H9 (cell line): ENCODE data around the gene SLC47A1. TPM values are rescaled to one million over a fixed set of nuclear protein-coding genes. Genes with fewer than 3 reads are reported as not detected.

Source experiments
- DNase-seq: peaks from one replicate; pipeline ENCODE4 v3.0.0-alpha.2; 2017
- H2AFZ ChIP-seq: one replicate; pipeline ENCODE4 v1.6.1; 2013; ENCODE audit warnings: mild to moderate bottlenecking, low read length, control low read depth, moderate library complexity
- H2AK5ac ChIP-seq: 2 replicates; pipeline ENCODE4 v1.6.1; 2013; ENCODE audit warnings: low read length, control low read depth, mixed read lengths; ENCODE audit not compliant: insufficient read length
- H2BK120ac ChIP-seq: one replicate; pipeline ENCODE4 v1.6.1; 2013; ENCODE audit warnings: low read depth, mild to moderate bottlenecking, low read length, control low read depth, inconsistent platforms; ENCODE audit not compliant: poor library complexity, severe bottlenecking
- H2BK12ac ChIP-seq: 2 replicates; pipeline ENCODE4 v1.6.1; 2013; ENCODE audit warnings: low read length, control low read depth, mixed read lengths, low read depth; ENCODE audit not compliant: insufficient read length
- H2BK15ac ChIP-seq: 2 replicates; pipeline ENCODE4 v1.6.1; 2013; ENCODE audit warnings: low read depth, low read length, control low read depth
- H2BK20ac ChIP-seq: one replicate; pipeline ENCODE4 v1.6.1; 2013; ENCODE audit warnings: low read depth, mild to moderate bottlenecking, low read length, control low read depth, inconsistent platforms; ENCODE audit not compliant: poor library complexity, severe bottlenecking
- H2BK5ac ChIP-seq: 2 replicates; pipeline ENCODE4 v1.6.1; 2013; ENCODE audit warnings: low read length, control low read depth, mixed read lengths; ENCODE audit not compliant: insufficient read length
- H3K14ac ChIP-seq: 2 replicates; pipeline ENCODE4 v1.6.1; 2013; ENCODE audit warnings: low read length, control low read depth; ENCODE audit not compliant: insufficient read depth
- H3K18ac ChIP-seq: 2 replicates; pipeline ENCODE4 v1.6.1; 2013; ENCODE audit warnings: low read depth, mild to moderate bottlenecking, mixed read lengths, low read length, control low read depth; ENCODE audit not compliant: insufficient read length
- H3K23ac ChIP-seq: 2 replicates; pipeline ENCODE4 v1.6.1; 2013; ENCODE audit warnings: low read length, control low read depth, mixed read lengths, low read depth; ENCODE audit not compliant: insufficient read length
- H3K23me2 ChIP-seq: 2 replicates; pipeline ENCODE4 v1.6.1; 2013; ENCODE audit warnings: low read depth, mild to moderate bottlenecking, mixed read lengths, low read length, control low read depth; ENCODE audit not compliant: insufficient read length, poor library complexity, severe bottlenecking
- H3K27ac ChIP-seq: 2 replicates; pipeline ENCODE4 v1.5.1; 2013; ENCODE audit warnings: low read length, control low read depth, mixed read lengths, low read depth; ENCODE audit not compliant: insufficient read length
- H3K27me3 ChIP-seq: 2 replicates; pipeline ENCODE4 v1.6.1; 2013; ENCODE audit warnings: low read length, control low read depth, inconsistent platforms; ENCODE audit not compliant: insufficient read depth
- H3K4ac ChIP-seq: 2 replicates; pipeline ENCODE4 v1.6.1; 2013; ENCODE audit warnings: low read depth, mild to moderate bottlenecking, control low read depth, inconsistent platforms, low read length, moderate library complexity
- H3K4me1 ChIP-seq: 2 replicates; pipeline ENCODE4 v1.6.1; 2013; ENCODE audit warnings: low read length, control low read depth, inconsistent platforms; ENCODE audit not compliant: insufficient read depth
- H3K4me2 ChIP-seq: 2 replicates; pipeline ENCODE4 v1.6.1; 2013; ENCODE audit warnings: low read length, control low read depth, mixed read lengths; ENCODE audit not compliant: insufficient read length, insufficient read depth
- H3K56ac ChIP-seq: 2 replicates; pipeline ENCODE4 v1.6.1; 2013; ENCODE audit warnings: low read depth, mild to moderate bottlenecking, mixed read lengths, low read length, control low read depth; ENCODE audit not compliant: insufficient read length
- H3K79me1 ChIP-seq: 2 replicates; pipeline ENCODE4 v1.6.1; 2013; ENCODE audit warnings: low read depth, mild to moderate bottlenecking, moderate library complexity, low read length, control low read depth, inconsistent platforms; ENCODE audit not compliant: insufficient read depth, poor library complexity, severe bottlenecking
- H3K79me2 ChIP-seq: 2 replicates; pipeline ENCODE4 v1.6.1; 2013; ENCODE audit warnings: low read length, control low read depth, inconsistent platforms; ENCODE audit not compliant: insufficient read depth
- H3K9ac ChIP-seq: 2 replicates; pipeline ENCODE4 v1.6.1; 2013; ENCODE audit warnings: low read length, control low read depth, mixed read lengths; ENCODE audit not compliant: insufficient read length; ENCODE audit errors: extremely low read depth
- H3K9me3 ChIP-seq: one replicate; pipeline ENCODE4 v1.6.1; 2013; ENCODE audit warnings: low read depth, low read length, inconsistent platforms; ENCODE audit not compliant: control insufficient read depth
- H3T11ph ChIP-seq: one replicate; pipeline ENCODE4 v1.6.1; 2013; ENCODE audit warnings: mild to moderate bottlenecking, low read length, control low read depth, inconsistent platforms
- H4K20me1 ChIP-seq: one replicate; pipeline ENCODE4 v1.6.1; 2013; ENCODE audit not compliant: control insufficient read depth, insufficient read length, insufficient read depth
- H4K5ac ChIP-seq: 2 replicates; pipeline ENCODE4 v1.6.1; 2013; ENCODE audit warnings: low read depth, mild to moderate bottlenecking, mixed read lengths, low read length, control low read depth; ENCODE audit not compliant: insufficient read length
- H4K8ac ChIP-seq: replicated peaks from 2 replicates; pipeline ENCODE4 v1.6.1; 2013; ENCODE audit warnings: low read length, control low read depth, mixed read lengths, low read depth; ENCODE audit not compliant: insufficient read length
- H4K91ac ChIP-seq: 2 replicates; pipeline ENCODE4 v1.6.1; 2013; ENCODE audit warnings: low read depth, mild to moderate bottlenecking, moderate library complexity, mixed read lengths, low read length, control low read depth; ENCODE audit not compliant: insufficient read length
- H3K27ac Mint-ChIP-seq, 3 experiments: 2 replicates in 2 of 3; 3 replicates in 1 of 3; pipeline ENCODE4 v1.8.0; 2020 to 2021; ENCODE audit warnings: mixed read lengths in 3 of 3, mild to moderate bottlenecking in 1 of 3, moderate library complexity in 1 of 3
- H3K27me3 Mint-ChIP-seq: 2 replicates; pipeline ENCODE4 v1.8.0; 2021; ENCODE audit warnings: low read depth, mild to moderate bottlenecking, moderate library complexity, mixed read lengths
- H3K36me3 Mint-ChIP-seq, 3 experiments: 2 replicates in 2 of 3; 3 replicates in 1 of 3; pipeline ENCODE4 v1.8.0; 2020 to 2021; ENCODE audit warnings: low read depth in 3 of 3, mixed read lengths in 3 of 3; ENCODE audit not compliant: insufficient read depth in 1 of 3
- H3K4me1 Mint-ChIP-seq, 2 experiments: 2 replicates each; pipeline ENCODE4 v1.8.0; 2020; ENCODE audit warnings: mixed read lengths in 2 of 2
- H3K4me3 Mint-ChIP-seq, 2 experiments: 2 replicates in 1 of 2; 3 replicates in 1 of 2; pipeline ENCODE4 v1.8.0; 2020 to 2021; ENCODE audit warnings: mild to moderate bottlenecking in 2 of 2, mixed read lengths in 2 of 2, moderate library complexity in 1 of 2
- H3K9me3 Mint-ChIP-seq, 2 experiments: 2 replicates in 1 of 2; 3 replicates in 1 of 2; pipeline ENCODE4 v1.8.0; 2020; ENCODE audit warnings: mild to moderate bottlenecking in 2 of 2, mixed read lengths in 2 of 2, moderate library complexity in 1 of 2
- CTCF ChIP-seq: fragments of 200-600 bp; sonication (generic); conservative IDR thresholded peaks from 3 replicates; pipeline ENCODE4 v1.8.0; 2021; ENCODE audit warnings: antibody characterized with exemption, mild to moderate bottlenecking
- WGBS: extraction: QIAGEN DNeasy Blood & Tissue Kit; methylation state at CpG from one replicate; pipeline ENCODE4 v1.1.7; 2013; ENCODE audit warnings: missing lambda C conversion rate, low lambda C conversion rate, mixed read lengths; ENCODE audit not compliant: insufficient read length; ENCODE audit errors: extremely low coverage; 5-methylcytosine and 5-hydroxymethylcytosine counted together
- total RNA-seq: library from RNA; stranded (reverse); gene quantifications from 2 replicates; pipeline ENCODE4 v1.2.1, GENCODE V29; 2021

SLC47A1 gene
- total RNA-seq, 1 experiment from 2014 or later, result 4.0 TPM

GRCh38 chr17:19618015-19618414, 84.4 kb downstream of the SLC47A1 start:
- no peak for TF ChIP-seq CTCF
- Histone ChIP-seq H3K56ac (no peak overlapping the region), H3K9ac (no peak overlapping the region), H2BK20ac (no peak overlapping the region), H3K27me3 (no peaks in the 10 kb centered on the region), H2BK120ac (no peak overlapping the region), H2AK5ac (no peak overlapping the region), H3K79me2 (no peaks in the 10 kb centered on the region), H2AFZ (no peak overlapping the region), H4K5ac (no peak overlapping the region), H2BK5ac (no peak overlapping the region), H3K79me1 (no peaks in the 10 kb centered on the region), H3K4ac (no peak overlapping the region), H2BK12ac (no peak overlapping the region), H4K91ac (no peak overlapping the region), H4K20me1 (no peaks in the 10 kb centered on the region), H3K18ac (no peak overlapping the region), H3K27ac (no peak overlapping the region), H3K4me1 (no peaks in the 10 kb centered on the region), H3K4me2 (no peak overlapping the region), H4K8ac (no peak overlapping the region), H3K14ac (no peak overlapping the region), H3K23ac (no peak overlapping the region), H3K23me2 (no peaks in the 10 kb centered on the region), H3T11ph (no peak overlapping the region), H2BK15ac (no peak overlapping the region), H3K9me3 (peaks cover 17% of the 10 kb centered on the region)
- H3K36me3 Mint-ChIP-seq, result peaks cover 20 to 36% (median 32%) of the 10 kb centered on the region in 3 experiments
- H3K27ac Mint-ChIP-seq, result no peak overlapping the region
- H3K4me1 Mint-ChIP-seq, result no peaks in the 10 kb centered on the region
- peaks cover 42 to 47% of the 10 kb centered on the region in 2 experiments for H3K9me3 Mint-ChIP-seq
- H3K4me3 Mint-ChIP-seq, result no peak overlapping the region
- no CpG with 5 or more reads among the region's 3 CpGs for WGBS
- no peak for DNase-seq
- peaks cover 5% of the 10 kb centered on the region for H3K27me3 Mint-ChIP-seq
